ENCODE measurements around the gene PI3.

The PI3 gene

DNA sequence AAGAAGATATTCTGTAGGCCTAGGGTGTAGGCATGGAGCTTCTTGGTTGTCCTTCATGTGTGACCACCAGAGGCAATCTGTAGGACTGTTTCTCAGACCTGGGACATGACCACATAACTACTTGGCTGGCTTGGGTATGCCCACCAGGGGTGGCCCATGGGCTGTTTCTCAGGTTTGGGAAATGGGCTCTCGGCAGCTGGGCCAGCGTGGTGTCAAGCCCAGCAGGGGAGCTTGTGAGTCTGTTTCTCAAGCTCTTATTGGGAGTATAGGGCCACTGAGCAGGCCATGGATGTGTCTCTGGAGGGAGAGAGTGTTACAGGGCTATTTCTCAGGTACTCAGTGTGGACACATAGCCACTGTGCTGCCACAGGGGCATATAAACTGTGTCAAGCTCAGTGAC lies 43.9 kb downstream of the PI3 start:
- H3K4me1 Mint-ChIP-seq = no peaks in the 10 kb centered on the region
- H3K4me3 Mint-ChIP-seq = no peak overlapping the region
- H3K9me3 Mint-ChIP-seq = no peaks in the 10 kb centered on the region
- no peak for DNase-seq
- no peak overlapping the region for H3K27ac Mint-ChIP-seq
- peaks cover 38% of the 10 kb centered on the region for H3K27me3 Mint-ChIP-seq
- ATAC-seq = no peak

DNA sequence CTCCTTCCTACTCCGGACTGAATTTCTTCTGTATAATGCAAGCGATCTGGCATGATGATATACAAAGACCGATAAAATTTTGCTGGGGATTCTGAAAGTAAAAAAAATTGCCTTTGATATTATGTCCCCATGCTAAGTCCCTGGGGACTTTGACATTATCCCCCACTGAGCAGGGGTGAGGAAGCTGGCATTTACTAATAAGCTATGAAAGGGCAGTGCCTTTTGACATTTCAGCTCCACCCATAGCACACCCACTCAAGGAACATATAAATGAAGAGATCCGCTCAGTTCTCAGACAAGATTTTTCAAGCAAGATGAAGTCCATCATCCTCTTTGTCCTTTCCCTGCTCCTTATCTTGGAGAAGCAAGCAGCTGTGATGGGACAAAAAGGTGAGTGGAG lies 46.4 kb downstream of the PI3 start, which contains the start of gene SEMG2:
TSS of gene SEMG2 (plus strand) at position 298 of the 400 bp plus-strand sequence. CDS start at position 315, 17 bp downstream.
- Mint-ChIP-seq H3K4me1 (no peaks in the 10 kb centered on the region), H3K27ac (no peak within 1 kb of the TSS), H3K27me3 (peaks cover 27% of the 10 kb centered on the region)

DNA sequence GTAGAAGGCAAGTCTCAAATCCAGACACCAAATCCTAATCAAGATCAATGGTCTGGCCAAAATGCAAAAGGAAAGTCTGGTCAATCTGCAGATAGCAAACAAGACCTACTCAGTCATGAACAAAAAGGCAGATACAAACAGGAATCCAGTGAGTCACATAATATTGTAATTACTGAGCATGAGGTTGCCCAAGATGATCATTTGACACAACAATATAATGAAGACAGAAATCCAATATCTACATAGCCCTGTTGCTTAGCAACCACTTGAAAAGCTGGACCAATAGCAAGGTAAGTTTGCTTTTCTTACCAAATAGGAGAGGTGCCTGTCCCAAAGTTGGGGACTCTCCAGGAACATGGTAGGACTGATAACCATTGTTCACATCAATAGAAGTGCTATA lies 48.4 kb downstream of the PI3 start:
- no peak for ATAC-seq
- H3K27me3 Mint-ChIP-seq = peaks cover 37% of the 10 kb centered on the region
- DNase-seq = no peak
- H3K4me3 Mint-ChIP-seq = no peak overlapping the region
- no peaks in the 10 kb centered on the region for H3K4me1 Mint-ChIP-seq
- H3K9me3 Mint-ChIP-seq = no peaks in the 10 kb centered on the region
- no peak overlapping the region for H3K27ac Mint-ChIP-seq

More for the DNA sequence above, 46.4 kb downstream of the PI3 start, which contains the start of gene SEMG2:
- Mint-ChIP-seq H3K9me3 (no peaks in the 10 kb centered on the region), H3K4me3 (no peak within 1 kb of the TSS)
- no peak for ATAC-seq
- DNase-seq = no peak
